ENCODE results near the gene NF2.

Gene NF2

GRCh38 chr22:29702931-29703501 lies 99.6 kb downstream of the NF2 start:
- POLR2A ChIA-PET = no interaction called here
- CTCF ChIA-PET = interaction anchor here (0.6 to 2.7 kb wide), 2 partner anchors 14 kb away, joined by 6 to 14 read pairs; no protein-coding TSS in a partner anchor
- DNase-seq (ENCODE audit: extremely low spot score) = no peak
- TF ChIP-seq FOXM1 (IDR thresholded peaks at IDR 0.05; ENCODE audit: borderline replicate concordance) = no peak
- no peak for TF ChIP-seq TARDBP (IDR thresholded peaks at IDR 0.05)
- no peak for TF ChIP-seq CTBP1 (IDR thresholded peaks at IDR 0.05; ENCODE audit: borderline replicate concordance)
- no peak for TF ChIP-seq FOXK2 (IDR thresholded peaks at IDR 0.05)
- TF ChIP-seq ARNT (IDR thresholded peaks at IDR 0.05) = no peak
- no peak for TF ChIP-seq PKNOX1 (IDR thresholded peaks at IDR 0.05)
- no peak for TF ChIP-seq BHLHE40 (IDR thresholded peaks at IDR 0.05; ENCODE audit: borderline replicate concordance)
- no peak for TF ChIP-seq HDGF (IDR thresholded peaks at IDR 0.05; ENCODE audit: borderline replicate concordance)
- TF ChIP-seq SUZ12 (IDR thresholded peaks at IDR 0.05) = no peak
- TF ChIP-seq NFRKB (IDR thresholded peaks at IDR 0.05) = no peak
- no peak for TF ChIP-seq ELF4 (IDR thresholded peaks at IDR 0.05)
- no peak for TF ChIP-seq LEF1 (IDR thresholded peaks at IDR 0.05; ENCODE audit: borderline replicate concordance)
- no peak for TF ChIP-seq SP1 (IDR thresholded peaks at IDR 0.05)
- TF ChIP-seq L3MBTL2 (conservative IDR thresholded peaks at IDR 0.05) = no peak
- no peak for TF ChIP-seq ZNF384 (IDR thresholded peaks at IDR 0.05)
- TF ChIP-seq FOXA1 (IDR thresholded peaks at IDR 0.05) = no peak

GRCh38 chr22:29703569-29704195 lies 100.2 kb downstream of the NF2 start:
- no peak for TF ChIP-seq LEF1 (IDR thresholded peaks at IDR 0.05; ENCODE audit: borderline replicate concordance)
- TF ChIP-seq FOXM1 (IDR thresholded peaks at IDR 0.05; ENCODE audit: borderline replicate concordance) = no peak
- no peak for TF ChIP-seq TARDBP (IDR thresholded peaks at IDR 0.05)
- TF ChIP-seq L3MBTL2 (conservative IDR thresholded peaks at IDR 0.05) = no peak
- TF ChIP-seq FOXK2 (IDR thresholded peaks at IDR 0.05) = no peak
- TF ChIP-seq ARNT (IDR thresholded peaks at IDR 0.05) = no peak
- no peak for TF ChIP-seq SUZ12 (IDR thresholded peaks at IDR 0.05)
- TF ChIP-seq NFRKB (IDR thresholded peaks at IDR 0.05) = no peak
- no peak for TF ChIP-seq PKNOX1 (IDR thresholded peaks at IDR 0.05)
- TF ChIP-seq BHLHE40 (IDR thresholded peaks at IDR 0.05; ENCODE audit: borderline replicate concordance) = no peak
- no peak for TF ChIP-seq HDGF (IDR thresholded peaks at IDR 0.05; ENCODE audit: borderline replicate concordance)
- TF ChIP-seq ZNF384 (IDR thresholded peaks at IDR 0.05) = no peak
- TF ChIP-seq ELF4 (IDR thresholded peaks at IDR 0.05) = no peak
- TF ChIP-seq SP1 (IDR thresholded peaks at IDR 0.05) = no peak
- ChIA-PET POLR2A (no interaction called here), CTCF (no interaction called here)
- DNase-seq (ENCODE audit: extremely low spot score) = no peak

GRCh38 chr22:29704528-29705285 lies 101.3 kb downstream of the NF2 start:
- CTCF ChIA-PET = interaction anchor here (0.6 to 1.4 kb wide), 2 partner anchors 14 to 16 kb away, joined by 3 to 5 read pairs; no protein-coding TSS in a partner anchor
- TF ChIP-seq TARDBP (IDR thresholded peaks at IDR 0.05) (no peak), FOXK2 (IDR thresholded peaks at IDR 0.05) (no peak), ARNT (IDR thresholded peaks at IDR 0.05) (no peak), CTBP1 (IDR thresholded peaks at IDR 0.05; ENCODE audit: borderline replicate concordance) (no peak), ELF4 (IDR thresholded peaks at IDR 0.05) (no peak), SUZ12 (IDR thresholded peaks at IDR 0.05) (no peak), FOXM1 (IDR thresholded peaks at IDR 0.05; ENCODE audit: borderline replicate concordance) (no peak), HDGF (IDR thresholded peaks at IDR 0.05; ENCODE audit: borderline replicate concordance) (no peak), ZNF384 (IDR thresholded peaks at IDR 0.05) (no peak), LEF1 (IDR thresholded peaks at IDR 0.05; ENCODE audit: borderline replicate concordance) (no peak), NFRKB (IDR thresholded peaks at IDR 0.05) (no peak), L3MBTL2 (conservative IDR thresholded peaks at IDR 0.05) (no peak), SP1 (IDR thresholded peaks at IDR 0.05) (no peak), BHLHE40 (IDR thresholded peaks at IDR 0.05; ENCODE audit: borderline replicate concordance) (no peak), FOXA1 (IDR thresholded peaks at IDR 0.05) (no peak)
- DNase-seq (ENCODE audit: extremely low spot score) = no peak
- POLR2A ChIA-PET = no interaction called here

- no peak for DNase-seq (ENCODE audit: extremely low spot score)
- CTCF ChIA-PET = interaction anchor here (1.4 kb wide), 1 partner anchor 15 kb away, joined by 3 read pairs; no protein-coding TSS in a partner anchor
- POLR2A ChIA-PET = no interaction called here
- TF ChIP-seq CTBP1 (IDR thresholded peaks at IDR 0.05; ENCODE audit: borderline replicate concordance) = no peak
- TF ChIP-seq SUZ12 (IDR thresholded peaks at IDR 0.05) = no peak
- no peak for TF ChIP-seq NFRKB (IDR thresholded peaks at IDR 0.05)
Measured at GRCh38 chr22:29705651-29706050, 102.2 kb downstream of the NF2 start.

GRCh38 chr22:29706486-29706885 lies 103.1 kb downstream of the NF2 start:
- no peak for DNase-seq (ENCODE audit: extremely low spot score)
- no peak for TF ChIP-seq FOXM1 (IDR thresholded peaks at IDR 0.05; ENCODE audit: borderline replicate concordance)
- peak; percentile 72 for TF ChIP-seq PKNOX1 (IDR thresholded peaks at IDR 0.05)
- CTCF ChIA-PET = interaction anchor here (0.6 kb wide), 1 partner anchor 318 kb away, joined by 3 read pairs; no protein-coding TSS in a partner anchor
- POLR2A ChIA-PET = no interaction called here

GRCh38 chr22:29707010-29707409 lies 103.6 kb downstream of the NF2 start:
- no peak for TF ChIP-seq ARNT (IDR thresholded peaks at IDR 0.05)
- no peak for TF ChIP-seq CTBP1 (IDR thresholded peaks at IDR 0.05; ENCODE audit: borderline replicate concordance)
- no peak for TF ChIP-seq FOXA1 (IDR thresholded peaks at IDR 0.05)
- TF ChIP-seq HDGF (IDR thresholded peaks at IDR 0.05; ENCODE audit: borderline replicate concordance) = no peak
- TF ChIP-seq SUZ12 (IDR thresholded peaks at IDR 0.05) = no peak
- no peak for TF ChIP-seq PKNOX1 (IDR thresholded peaks at IDR 0.05)
- no peak for TF ChIP-seq BHLHE40 (IDR thresholded peaks at IDR 0.05; ENCODE audit: borderline replicate concordance)
- DNase-seq (ENCODE audit: extremely low spot score) = no peak
- ChIA-PET POLR2A (no interaction called here), CTCF (no interaction called here)

All from HEK293T (cell line).